ENCODE data around the gene R3HCC1L.

R3HCC1L gene

GRCh38 chr10:98262571-98262970 is 128.1 kb downstream of the R3HCC1L start:
- no peak for FAIRE-seq

GRCh38 chr10:98263088-98263487 is 128.6 kb downstream of the R3HCC1L start:
- no peak for FAIRE-seq

- FAIRE-seq: no peak
Observed at GRCh38 chr10:98264378-98265065, 130.1 kb downstream of the R3HCC1L start.

DNA sequence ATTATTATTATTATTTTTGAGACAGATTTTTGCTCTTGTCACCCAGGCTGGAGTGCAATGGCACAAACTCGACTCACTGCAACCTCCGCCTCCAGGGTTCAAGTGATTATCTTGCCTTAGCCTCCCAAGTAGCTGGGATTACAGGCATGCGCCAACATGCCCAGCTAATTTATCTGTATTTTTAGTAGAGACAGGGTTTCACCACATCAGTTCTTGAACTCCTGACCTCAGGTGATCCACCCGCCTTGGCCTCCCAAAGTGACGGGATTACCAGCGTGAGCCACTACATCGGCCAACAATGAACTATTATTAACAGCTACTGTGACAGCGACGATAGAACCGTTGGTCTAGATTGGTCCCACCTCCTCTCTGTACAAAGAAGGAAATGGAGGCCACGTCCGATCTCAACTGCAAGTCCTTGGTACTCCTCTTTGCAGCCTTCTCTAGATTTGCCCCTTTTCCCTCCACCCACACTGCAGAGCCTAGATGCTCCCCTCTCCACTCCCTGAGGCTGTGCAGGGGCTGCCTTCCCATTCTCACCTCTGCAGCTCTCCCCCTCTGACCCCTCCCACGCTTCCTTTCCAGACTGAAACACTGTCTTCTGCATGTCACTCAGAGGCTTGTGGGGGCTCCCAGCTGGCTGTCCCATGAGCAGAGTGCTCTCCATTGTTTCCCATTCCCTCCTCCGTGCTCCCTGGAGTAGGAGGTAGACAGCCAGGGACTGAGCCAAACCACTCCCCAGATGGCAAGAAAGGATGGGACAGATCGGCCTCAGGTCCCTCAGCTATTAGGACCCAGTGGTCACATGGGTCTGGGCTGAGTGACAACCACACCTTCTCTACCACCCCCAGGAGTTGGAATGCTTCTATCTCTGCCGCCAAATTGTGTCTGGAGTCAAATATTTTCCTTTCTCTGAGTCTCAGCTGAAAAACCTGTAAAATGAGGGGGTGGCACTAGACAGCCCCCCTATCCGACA is 131.2 kb downstream of the R3HCC1L start:
- FAIRE-seq: no peak

- no peak for FAIRE-seq
Observed at GRCh38 chr10:98266647-98267046, 132.2 kb downstream of the R3HCC1L start.

- no peak for FAIRE-seq
Observed at GRCh38 chr10:98267069-98267893, 132.8 kb downstream of the R3HCC1L start.

GRCh38 chr10:98267894-98268693 is 133.6 kb downstream of the R3HCC1L start, which contains the start of gene LOXL4:
LOXL4 (minus strand) TSS chr10:98268194; CDS start chr10:98263019, 5,175 bp downstream.
- FAIRE-seq: no peak

GRCh38 chr10:98268694-98269431 is 134.4 kb downstream of the R3HCC1L start:
- FAIRE-seq: no peak

- no peak for FAIRE-seq
Observed at GRCh38 chr10:98269435-98269912, 135.0 kb downstream of the R3HCC1L start.

- FAIRE-seq: no peak
Observed at GRCh38 chr10:98270073-98270740, 135.8 kb downstream of the R3HCC1L start.

DNA sequence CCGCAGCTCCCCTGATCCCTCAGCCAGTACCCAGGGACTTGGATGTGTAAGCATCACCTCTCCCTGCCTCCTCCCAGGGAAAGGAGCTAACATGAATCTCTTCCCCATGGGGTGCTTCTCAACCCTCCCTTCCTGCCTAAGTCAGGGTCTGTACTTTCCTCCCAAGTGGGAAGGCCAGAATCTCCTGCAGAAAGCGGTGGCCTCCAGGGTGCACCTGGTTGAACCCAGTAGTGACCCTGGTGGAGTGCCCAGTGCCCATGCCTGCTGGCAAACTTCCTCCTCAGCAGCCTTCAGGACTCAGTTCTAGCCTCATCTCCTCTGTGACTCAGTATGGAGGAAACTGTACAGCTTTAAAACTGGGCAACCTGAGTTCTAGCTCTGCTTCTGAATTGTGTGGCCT is 136.3 kb downstream of the R3HCC1L start:
- no peak for FAIRE-seq

GRCh38 chr10:98272245-98272644 is 137.8 kb downstream of the R3HCC1L start:
- FAIRE-seq: no peak

DNA sequence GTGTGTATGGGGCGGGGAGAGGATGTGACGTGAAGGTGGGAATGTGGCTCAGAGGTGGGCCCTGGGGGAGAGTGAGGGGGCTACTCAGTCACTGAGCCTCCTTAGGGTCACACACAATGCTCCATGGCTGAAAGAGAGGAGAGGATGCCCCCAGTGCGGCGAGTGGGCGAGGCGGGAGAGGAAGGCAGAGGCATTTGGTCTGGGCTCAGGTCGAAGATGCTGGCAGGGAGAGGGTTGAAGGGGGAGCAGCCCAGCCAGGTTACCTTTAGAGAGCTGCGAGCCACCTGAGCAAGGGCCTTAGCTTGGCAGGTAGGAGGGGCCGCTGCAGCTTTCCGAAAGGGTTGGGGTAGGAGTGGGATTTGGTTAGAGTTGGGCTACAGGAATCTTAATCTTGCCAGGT is 138.2 kb downstream of the R3HCC1L start:
- no peak for FAIRE-seq

- no peak for FAIRE-seq
Observed at GRCh38 chr10:98273057-98273850, 138.8 kb downstream of the R3HCC1L start.

GRCh38 chr10:98274562-98274961 is 140.1 kb downstream of the R3HCC1L start:
- FAIRE-seq: no peak

DNA sequence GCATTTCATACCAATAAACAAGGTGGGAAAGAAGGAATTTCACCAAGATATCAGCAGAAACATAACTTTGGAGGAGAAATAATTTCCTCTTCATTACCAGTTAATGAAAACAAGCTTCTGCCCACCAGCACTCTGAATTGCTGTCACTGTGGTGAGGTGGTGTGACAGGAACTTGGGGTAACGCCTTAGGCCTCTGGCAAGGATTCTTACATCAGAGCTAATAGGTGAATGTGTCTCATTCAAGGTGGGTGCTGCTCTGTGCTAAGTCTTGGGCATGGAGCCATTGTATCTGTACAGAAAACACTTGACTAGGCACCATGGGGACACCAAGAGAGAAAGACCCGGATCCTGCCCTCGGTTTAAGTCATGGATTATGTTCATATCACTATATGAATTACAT is 141.9 kb downstream of the R3HCC1L start:
- no peak for FAIRE-seq

GRCh38 chr10:98285416-98285815 is 151.0 kb downstream of the R3HCC1L start:
- FAIRE-seq: no peak

GRCh38 chr10:98286419-98286818 is 152.0 kb downstream of the R3HCC1L start:
- no peak for FAIRE-seq

- no peak for FAIRE-seq
Observed at GRCh38 chr10:98287321-98287720, 152.9 kb downstream of the R3HCC1L start.

DNA sequence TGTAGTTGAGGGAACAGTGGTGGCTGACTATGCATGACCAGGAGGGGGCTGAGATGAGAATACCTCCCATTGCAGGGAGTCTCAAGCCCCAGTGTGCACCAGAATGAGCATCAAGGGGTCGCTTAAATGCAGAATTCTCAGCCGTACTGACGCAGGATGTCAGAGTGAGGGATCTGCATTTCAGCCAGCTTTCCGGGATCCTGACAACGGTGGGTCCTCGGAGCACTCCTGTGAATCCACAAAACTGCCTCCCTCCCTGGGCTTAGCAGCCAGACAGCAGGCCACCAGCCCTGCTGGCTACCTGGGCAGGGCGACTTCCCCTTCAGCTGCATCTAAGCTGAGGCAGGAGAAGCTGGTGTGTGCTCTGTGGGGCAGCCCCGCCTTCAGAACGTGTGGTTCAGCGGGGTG is 155.3 kb downstream of the R3HCC1L start:
- FAIRE-seq: no peak

All from A204.1 (cell line).